Keratinocyte (primary cell): ENCODE results near the gene NRARP.

Source experiments
- CTCF ChIP-seq, 3 experiments: IDR thresholded peaks in 1 of 3; conservative IDR thresholded peaks in 1 of 3; optimal IDR thresholded peaks in 1 of 3; 2 replicates in 2 of 3; 3 replicates in 1 of 3; pipeline versions ENCODE3 to v1.5.1; 2011; ENCODE audit warnings: low read length in 3 of 3, mild to moderate bottlenecking in 3 of 3, moderate library complexity in 2 of 3, control low read depth in 1 of 3, inconsistent platforms in 1 of 3; ENCODE audit not compliant: insufficient read depth in 2 of 3; ENCODE audit errors: extremely low read depth in 1 of 3
- EZH2 ChIP-seq: IDR thresholded peaks from one replicate; pipeline ENCODE4 v1.6.1; 2012; ENCODE audit warnings: inconsistent platforms, mild to moderate bottlenecking, low read length, moderate library complexity

GRCh38 chr9:137253717-137254623 lies 48.1 kb downstream of the NRARP start:
- TF ChIP-seq CTCF (optimal IDR thresholded peaks at IDR 0.05 in 1 of 3, IDR thresholded peaks at IDR 0.05 in 1 of 3, conservative IDR thresholded peaks at IDR 0.05 in 1 of 3; ENCODE audit: extremely low read depth in 1 of 3, insufficient read depth in 2 of 3, low read length in 3 of 3) (no peak), EZH2 (no peak)
